NB4 (cell line): Measurements from ENCODE around the gene S100A1.
A peak's percentile ranks its signal among the peaks of the same experiment; 100 is the strongest.

Source experiments
- DNase-seq: peaks from one replicate; pipeline ENCODE4 v3.0.0; 2010; ENCODE audit warnings: low read depth
- H3K4me3 ChIP-seq: one replicate; pipeline ENCODE4 v1.5.1; 2011; ENCODE audit warnings: mild to moderate bottlenecking, low read depth, low read length, moderate library complexity
- CTCF ChIP-seq: IDR thresholded peaks from one replicate; pipeline ENCODE4 v1.5.1; 2012; ENCODE audit warnings: low read depth, low read length
- MAX ChIP-seq: IDR thresholded peaks from 2 replicates; pipeline ENCODE4 v1.6.1; 2011; ENCODE audit warnings: low read depth, low read length
- MYC ChIP-seq: IDR thresholded peaks from 2 replicates; pipeline ENCODE4 v1.6.1; 2011; ENCODE audit warnings: low read depth, low read length
- POLR2A ChIP-seq: IDR thresholded peaks from 2 replicates; pipeline ENCODE4 v1.6.1; 2011; ENCODE audit warnings: mild to moderate bottlenecking; ENCODE audit not compliant: insufficient read length; ENCODE audit errors: extremely low read depth

S100A1 gene

GRCh38 chr1:153602749-153603148 is 25.5 kb upstream of the S100A1 start:
- DNase-seq = no peak
- TF ChIP-seq MYC (no peak), CTCF (no peak), POLR2A (no peak), MAX (no peak)
- no peak overlapping the region for H3K4me3 ChIP-seq

GRCh38 chr1:153606194-153606593 is 22.0 kb upstream of the S100A1 start:
- TF ChIP-seq MYC = no peak
- TF ChIP-seq CTCF = no peak
- TF ChIP-seq MAX = no peak
- TF ChIP-seq POLR2A = no peak
- no peak overlapping the region for H3K4me3 ChIP-seq
- no peak for DNase-seq

GRCh38 chr1:153607381-153607780 is 20.9 kb upstream of the S100A1 start:
- DNase-seq = no peak
- no peak for TF ChIP-seq CTCF
- no peak for TF ChIP-seq MYC
- no peak for TF ChIP-seq POLR2A
- no peak for TF ChIP-seq MAX
- H3K4me3 ChIP-seq = no peak overlapping the region

GRCh38 chr1:153608089-153608682 is 20.0 kb upstream of the S100A1 start:
- TF ChIP-seq MAX (no peak), MYC (no peak), POLR2A (no peak), CTCF (no peak)
- H3K4me3 ChIP-seq = no peak overlapping the region
- DNase-seq = peak; percentile 34

- TF ChIP-seq MAX (peak; percentile 46), CTCF (no peak), MYC (peak; percentile 55), POLR2A (no peak)
- peak; percentile 82 for DNase-seq
- no peak overlapping the region for H3K4me3 ChIP-seq
Measured at GRCh38 chr1:153608742-153609584, 19.3 kb upstream of the S100A1 start.
